NOMO-1 treated with DMSO at 0.1 percent for 48 hours (cell line): ENCODE measurements around the gene RPL10A.
"Not testable (repeated sequence)": the region's sequence is repeated elsewhere in the genome, so short reads cannot be mapped to it uniquely, and the experiment has no call there.

ENCODE experiments used
- DNase-seq: peaks from one replicate; lab custom pipeline; 2025; ENCODE audit not compliant: unreplicated experiment; lab: John Stamatoyannopoulos, UW

The RPL10A gene

DNA sequence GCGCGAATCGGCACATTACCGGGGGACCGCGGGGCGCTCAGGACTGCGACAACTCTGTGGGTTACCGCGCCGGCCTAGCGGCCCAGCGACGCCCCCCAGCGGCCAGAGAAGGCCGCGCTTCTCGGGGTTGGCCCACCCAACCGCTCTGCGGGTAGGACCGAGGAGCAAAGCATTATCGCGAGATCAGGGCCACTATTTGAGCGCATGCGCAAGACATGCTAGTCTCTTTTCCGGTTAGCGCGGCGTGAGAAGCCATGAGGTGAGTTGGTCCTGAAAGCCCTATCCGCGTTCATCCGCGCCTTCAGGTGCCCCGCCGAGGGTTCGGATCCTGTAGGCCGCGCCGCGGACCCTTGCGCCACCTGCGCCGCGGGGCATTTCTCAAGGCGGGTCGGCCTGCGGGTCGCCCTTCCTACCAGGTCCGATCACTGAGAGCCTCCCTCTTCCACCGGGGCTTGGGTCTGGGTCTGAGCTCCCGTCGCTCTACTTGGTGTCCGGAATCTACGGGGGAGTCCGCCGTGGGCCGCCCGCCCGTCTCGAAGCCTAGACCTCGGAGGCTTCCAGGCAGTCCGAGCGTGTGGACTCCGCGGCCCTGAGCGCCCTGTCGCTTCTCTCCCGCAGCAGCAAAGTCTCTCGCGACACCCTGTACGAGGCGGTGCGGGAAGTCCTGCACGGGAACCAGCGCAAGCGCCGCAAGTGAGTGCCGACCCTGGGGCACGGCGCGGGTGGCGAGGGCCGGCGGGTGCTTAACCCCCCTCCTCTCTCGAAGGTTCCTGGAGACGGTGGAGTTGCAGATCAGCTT lies at the start of gene RPL10A:
RPL10A (plus strand) TSS at position 221 of the 799 bp plus-strand sequence; CDS start at position 255, 34 bp downstream.
- peak; percentile 94 for DNase-seq

DNA sequence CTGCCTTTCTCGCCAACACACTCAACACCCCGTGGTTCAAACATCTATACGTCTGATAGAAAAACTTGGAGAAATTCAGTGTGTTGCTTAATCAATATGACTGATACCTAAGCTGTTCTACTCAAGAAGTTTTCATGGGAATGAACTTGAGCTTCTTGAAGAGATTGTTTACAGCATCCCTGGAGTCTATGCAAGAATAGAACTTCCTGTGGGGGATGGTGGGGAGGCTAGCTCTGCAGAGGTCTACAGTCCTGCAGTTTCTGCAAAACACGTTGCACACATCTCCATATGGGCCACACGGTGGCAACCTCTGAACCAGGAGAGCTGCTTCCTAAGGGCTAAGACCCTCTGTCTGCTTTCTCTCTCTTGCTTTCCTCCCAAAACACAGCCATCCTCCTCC lies 48.8 kb upstream of the RPL10A start:
- DNase-seq = no peak

DNA sequence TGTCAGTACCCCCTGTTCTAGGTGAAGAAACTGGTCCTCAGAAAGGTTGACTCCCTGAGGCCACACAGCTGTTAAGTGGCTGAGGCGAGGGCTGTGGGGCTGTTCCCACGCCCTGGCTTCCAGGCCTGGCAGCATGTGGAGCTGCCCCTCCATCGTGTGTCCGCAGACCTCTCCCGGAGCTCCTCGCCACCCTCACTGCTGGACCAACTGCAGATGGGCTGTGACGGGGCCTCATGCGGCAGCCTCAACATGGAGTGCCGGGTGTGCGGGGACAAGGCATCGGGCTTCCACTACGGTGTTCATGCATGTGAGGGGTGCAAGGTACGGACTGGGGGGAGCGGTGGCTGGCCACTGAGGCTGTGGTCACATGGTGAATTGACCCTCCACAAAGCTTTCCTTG lies 48.2 kb upstream of the RPL10A start:
- no peak for DNase-seq

DNA sequence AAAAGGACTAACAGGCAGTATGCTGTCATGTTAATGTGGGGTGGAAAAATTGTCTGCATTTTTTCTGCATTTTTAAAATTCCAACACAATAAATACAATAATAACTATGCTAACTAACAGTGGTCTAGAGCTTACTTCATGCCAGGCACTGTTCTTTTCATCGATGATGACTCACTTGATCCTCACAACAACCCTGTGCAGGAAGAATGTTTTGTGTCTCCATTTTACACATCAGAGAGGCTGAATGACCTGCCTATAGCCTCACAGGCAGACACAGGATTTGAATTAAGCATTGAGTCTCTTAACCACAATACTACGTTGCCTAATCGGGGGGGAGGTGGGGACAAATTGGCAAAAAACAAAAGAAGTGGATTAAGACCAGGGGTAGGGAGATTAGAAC lies 42.9 kb upstream of the RPL10A start:
- no peak for DNase-seq

DNA sequence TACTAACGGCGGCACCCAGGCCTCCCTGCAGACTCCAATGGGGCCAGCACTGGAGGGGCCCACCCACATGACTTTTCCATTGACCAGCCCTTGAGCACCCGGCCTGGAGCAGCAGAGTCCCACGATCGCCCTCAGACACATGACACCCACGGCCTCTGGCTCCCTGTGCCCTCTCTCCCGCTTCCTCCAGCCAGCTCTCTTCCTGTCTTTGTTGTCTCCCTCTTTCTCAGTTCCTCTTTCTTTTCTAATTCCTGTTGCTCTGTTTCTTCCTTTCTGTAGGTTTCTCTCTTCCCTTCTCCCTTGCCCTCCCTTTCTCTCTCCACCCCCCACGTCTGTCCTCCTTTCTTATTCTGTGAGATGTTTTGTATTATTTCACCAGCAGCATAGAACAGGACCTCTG lies 42.1 kb upstream of the RPL10A start:
- peak; percentile 75 for DNase-seq

DNA sequence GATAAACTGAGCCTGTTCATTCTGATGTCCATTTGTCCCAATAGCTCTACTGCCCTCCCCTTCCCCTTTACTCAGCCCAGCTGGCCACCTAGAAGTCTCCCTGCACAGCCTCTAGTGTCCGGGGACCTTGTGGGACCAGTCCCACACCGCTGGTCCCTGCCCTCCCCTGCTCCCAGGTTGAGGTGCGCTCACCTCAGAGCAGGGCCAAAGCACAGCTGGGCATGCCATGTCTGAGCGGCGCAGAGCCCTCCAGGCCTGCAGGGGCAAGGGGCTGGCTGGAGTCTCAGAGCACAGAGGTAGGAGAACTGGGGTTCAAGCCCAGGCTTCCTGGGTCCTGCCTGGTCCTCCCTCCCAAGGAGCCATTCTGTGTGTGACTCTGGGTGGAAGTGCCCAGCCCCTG lies 40.8 kb upstream of the RPL10A start:
- DNase-seq = no peak

DNA sequence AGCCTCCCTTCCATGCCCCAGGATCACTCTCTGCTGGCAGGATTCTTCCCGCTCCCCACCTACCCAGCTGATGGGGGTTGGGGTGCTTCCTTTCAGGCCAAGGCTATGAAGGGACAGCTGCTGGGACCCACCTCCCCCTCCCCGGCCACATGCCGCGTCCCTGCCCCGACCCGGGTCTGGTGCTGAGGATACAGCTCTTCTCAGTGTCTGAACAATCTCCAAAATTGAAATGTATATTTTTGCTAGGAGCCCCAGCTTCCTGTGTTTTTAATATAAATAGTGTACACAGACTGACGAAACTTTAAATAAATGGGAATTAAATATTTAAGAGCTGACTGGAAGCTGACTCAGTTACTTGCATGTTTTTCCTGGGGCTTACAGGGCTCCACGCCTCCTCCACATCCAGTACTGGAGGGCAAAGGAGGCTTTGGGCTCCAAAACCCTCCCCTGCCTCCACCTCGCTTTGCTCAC lies 40.3 kb upstream of the RPL10A start:
- DNase-seq = no peak

DNA sequence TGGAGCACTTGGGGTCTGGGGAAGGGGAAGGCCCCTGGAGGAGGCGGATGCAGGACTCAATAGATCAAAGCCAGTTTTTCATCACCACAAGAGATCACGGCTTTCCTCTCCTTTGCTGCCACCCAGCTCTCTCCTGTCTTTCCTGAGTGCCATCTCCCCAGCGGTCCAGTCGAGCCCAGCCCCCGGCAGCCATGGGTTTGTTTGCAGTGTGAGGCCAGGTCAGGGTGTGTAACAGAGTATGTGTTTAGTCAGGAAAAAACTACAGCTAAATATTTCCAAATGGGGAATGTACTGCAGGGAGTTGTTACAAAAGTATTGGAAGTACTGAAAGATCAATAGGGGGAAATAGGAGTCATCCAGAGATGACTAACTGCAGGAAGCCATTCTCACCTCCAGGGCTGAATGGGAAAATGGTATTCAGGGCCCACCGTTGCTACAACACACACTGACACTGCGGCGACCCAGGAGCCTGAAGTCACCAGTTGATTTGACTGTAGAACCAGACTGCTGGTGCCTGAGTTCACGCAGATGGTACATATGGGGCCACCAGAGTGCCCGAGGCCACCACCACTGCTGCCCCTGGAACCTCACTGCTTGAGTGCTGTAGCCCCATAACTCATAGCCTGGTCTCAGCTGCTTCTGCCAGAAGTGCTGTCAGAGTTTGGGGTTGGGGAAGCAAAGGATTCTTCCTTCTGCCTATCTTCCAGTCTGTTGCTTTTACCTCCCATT lies 39.6 kb upstream of the RPL10A start:
- DNase-seq = no peak

DNA sequence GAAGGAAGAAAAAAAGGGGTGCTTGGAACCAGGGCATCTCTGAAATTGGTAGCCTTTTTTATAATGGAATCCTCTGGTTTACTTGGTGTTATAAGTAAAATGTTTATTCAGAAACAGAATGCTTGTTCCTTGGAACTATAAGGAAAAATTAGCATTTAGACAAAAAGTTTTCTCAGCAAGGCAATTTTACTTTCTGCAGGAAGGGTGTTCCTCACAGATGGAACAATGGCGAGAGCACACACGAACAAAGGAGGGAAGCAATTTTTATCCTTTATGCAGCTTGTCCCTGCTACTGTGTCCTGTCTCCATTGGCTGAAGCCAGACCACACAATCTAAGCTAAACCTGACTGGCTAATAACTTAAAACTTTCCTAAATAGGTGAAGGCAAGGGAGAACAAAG lies 38.7 kb upstream of the RPL10A start:
- no peak for DNase-seq

DNA sequence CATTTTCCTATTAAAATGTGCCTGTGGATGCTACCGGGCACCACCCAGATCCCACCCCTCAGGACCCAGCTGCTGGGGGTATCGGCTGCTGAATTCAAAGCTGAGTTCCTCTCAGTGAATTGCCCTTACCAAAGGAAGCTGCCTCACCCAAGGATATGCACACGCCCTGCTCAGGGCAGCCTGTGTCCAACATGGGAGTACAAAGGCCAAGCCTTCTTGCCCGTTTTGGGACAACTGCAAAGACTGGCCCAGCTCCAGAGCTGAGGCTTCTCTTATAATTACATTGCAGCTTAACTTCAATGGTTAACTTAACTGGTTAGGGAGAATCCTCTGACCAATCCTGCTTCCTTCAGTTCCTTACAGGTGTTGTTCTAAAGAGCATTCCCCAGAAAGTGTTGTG lies 35.9 kb upstream of the RPL10A start:
- DNase-seq = no peak

DNA sequence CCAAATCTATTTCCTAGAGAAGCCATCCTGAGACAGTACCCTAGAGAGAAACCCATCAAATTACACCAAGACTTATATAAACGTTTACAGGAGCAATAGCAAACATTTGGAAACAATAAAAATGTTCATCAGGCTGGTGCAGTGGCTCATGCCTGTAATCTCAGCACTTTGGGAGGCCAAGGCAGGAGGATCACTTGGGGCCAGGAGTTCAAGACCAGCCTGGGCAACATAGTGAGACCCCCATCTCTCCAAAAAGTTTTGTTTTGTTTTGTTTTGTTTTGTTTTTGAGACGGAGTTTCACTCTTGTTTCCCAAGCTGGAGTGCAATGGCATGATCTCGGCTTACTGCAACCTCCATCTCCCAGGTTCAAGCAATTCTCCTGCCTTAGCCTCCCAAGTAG lies 35.5 kb upstream of the RPL10A start:
- DNase-seq = not testable (repeated sequence)

DNA sequence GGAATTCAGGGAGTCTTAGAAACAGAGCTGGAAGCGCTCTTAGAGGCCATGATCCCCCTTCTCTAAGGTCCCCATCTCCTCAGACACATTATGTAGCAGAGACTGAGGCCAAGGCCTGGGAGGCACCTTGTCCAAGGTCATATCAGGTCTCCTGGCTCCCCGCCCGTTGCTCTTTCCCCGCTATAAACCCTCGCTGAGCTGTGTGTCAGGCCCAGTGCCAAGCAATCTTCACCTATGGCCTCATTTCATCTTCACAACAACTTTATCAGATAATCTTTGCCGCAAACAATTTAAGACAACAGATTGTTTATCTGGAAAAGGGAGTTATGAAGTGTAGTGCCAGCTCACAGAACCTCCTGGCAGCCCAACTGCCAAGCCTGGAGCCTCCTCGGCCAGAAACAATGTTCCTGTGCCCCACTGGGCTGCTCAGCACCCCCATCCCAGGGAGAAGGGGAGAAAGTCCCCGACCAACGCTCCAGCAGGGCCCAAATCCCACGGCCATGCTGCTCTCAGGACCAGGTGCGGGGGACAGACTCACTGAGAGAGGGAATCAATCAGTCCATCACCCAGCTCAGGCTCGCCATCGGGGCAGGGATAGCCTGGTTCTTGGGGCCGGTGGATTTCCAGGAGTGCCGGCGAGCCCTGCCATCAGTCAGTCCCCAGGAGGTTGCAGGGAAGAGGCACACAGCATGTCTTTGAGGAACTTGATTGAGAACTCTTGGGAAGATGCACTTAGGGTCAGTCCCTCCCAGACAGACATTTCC lies 32.9 kb upstream of the RPL10A start:
- no peak for DNase-seq

DNA sequence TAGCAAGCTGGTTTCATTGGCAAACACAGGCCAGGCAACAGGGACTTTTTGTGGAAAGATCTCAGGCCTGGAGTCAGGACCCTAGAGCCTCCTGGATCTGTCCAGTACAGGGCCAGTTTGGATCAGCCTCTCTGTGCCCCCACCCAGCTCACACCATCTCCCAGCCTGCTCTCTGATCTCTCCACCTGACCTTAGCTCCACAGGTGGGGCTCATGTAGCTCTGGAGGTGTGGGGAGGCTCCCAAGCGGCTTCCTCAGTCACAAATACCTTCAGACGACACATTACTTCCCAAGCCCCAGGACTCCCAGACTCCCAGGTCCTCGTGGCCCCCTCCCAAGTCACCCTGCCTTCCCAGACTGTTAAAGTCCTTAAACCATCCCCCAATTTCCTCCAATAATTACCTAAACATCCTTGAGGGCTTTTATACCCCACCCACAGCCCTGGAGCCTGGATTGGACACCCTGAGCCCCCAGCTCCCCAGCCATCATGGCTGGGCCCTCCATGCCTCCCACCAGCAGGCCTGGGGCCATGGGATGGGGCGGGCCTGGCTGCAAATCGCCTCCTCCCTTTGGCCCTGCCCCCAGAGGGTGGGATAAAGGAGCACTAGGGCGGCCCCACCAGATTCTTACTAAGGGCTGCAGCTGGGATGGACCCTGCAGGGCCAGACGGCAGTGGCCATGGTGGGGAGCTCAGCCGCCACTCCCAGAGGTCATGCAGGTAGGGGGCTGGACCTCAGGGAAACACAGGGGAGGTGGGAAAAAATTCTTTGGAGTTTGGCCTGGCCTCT lies 31.9 kb upstream of the RPL10A start:
- no peak for DNase-seq

DNA sequence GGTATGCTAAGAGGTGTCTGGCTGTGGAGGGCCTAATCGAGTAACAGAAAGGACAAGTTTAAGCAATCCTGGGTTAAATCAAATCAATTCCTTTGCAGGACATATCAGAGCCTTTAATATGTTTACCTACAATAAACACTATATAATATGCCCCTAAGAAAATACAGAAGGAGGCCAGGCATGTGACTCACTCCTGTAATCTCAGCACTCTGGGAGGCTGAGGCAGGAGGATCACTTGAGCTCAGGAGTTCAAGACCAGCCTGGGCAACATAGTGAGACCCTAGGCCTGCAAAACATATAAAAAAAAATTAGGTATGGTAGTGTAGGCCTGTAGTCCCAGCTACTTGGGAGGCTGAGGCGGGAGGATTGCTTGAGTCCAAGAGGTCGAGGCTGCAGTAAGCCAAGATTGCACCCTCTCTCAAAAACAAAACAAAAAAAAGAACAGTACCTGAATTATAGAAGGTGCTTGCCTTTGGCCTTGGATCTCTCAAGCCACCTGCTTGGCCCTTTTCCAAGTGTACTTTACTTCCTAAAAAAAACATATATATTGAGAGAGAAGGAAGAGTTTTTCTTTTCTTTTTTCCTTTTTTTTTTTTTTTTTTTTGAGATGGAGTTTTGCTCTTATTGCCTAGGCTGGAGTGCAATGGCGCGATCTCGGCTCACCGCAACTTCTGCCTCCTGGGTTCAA lies 29.7 kb upstream of the RPL10A start:
- DNase-seq = not testable (repeated sequence)

DNA sequence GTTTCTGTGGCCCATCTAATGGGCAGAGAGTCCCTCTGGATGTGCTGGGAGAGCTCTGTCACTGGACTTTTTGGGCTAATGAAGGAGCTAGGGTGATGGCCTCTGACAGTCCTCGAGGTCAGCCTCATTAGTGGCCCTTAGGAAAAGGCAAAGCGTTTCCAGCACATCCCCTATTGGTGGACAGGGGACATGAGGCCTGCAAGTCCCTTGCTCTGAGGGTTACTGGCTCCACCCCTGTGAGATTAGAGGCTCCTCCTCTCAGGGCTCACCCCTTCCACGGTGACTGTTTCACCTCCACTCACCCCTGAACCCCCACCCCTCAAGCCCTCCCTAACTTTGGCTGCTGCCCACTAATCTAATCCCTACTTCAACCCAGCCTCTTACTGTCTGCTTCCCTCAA lies 28.9 kb upstream of the RPL10A start:
- DNase-seq = no peak

DNA sequence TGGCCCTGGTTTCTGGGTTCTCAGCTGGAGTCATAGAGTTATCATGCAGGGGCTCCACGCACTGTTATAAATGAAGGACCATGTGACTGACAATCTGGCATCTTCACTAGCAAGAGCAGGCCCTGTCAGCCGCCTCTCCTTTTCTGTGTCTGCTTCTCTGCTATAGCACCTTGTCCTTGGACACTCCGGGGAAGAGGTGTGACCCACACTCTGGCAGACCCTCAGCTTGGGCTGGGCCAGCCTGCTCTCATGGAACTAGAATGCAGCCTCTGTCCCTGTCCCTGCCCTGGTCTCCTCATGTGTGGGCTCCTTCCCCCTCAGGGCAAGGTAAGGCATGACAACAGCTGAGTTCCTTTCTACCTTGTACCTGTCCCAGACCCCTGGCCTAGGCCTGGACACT lies 27.0 kb upstream of the RPL10A start:
- DNase-seq = no peak

DNA sequence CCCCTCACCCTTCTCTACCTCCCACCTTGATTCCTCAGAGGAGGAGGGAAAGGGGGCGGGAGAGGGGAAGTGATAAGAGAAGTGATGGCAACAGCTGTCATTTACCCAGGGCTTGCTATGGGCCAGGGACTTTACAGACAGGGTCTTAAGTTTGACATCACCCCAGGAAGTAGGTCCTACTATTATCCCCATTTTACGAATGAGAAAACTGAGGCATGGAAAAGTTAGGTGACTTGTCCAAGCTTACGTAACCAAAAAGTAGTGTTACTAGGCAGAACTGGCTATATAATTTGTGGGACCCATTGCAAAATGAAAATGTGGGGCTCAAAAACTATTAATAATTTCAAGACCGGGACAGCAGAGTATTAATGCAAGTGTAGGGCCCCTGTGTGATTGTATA lies 26.6 kb upstream of the RPL10A start:
- DNase-seq = no peak

DNA sequence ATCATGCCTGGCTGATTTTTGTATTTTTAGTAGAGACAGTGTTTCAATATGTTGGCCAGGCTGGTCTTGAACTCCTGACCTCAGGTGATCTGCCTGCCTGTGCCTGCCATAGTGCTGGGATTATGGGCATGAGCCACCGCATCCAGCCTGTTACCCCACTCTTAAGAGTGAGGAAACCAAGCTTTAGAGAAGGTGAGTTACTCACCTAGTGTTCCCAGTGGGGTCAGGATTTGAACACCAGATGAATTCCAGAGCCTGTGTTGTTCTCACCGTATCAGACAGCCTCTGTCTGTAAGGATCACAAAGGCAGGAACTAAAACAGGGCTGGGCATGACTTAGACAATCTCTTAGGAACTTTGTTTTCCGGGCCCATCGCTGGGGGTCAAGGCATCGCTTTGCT lies 25.5 kb upstream of the RPL10A start:
- DNase-seq = no peak

DNA sequence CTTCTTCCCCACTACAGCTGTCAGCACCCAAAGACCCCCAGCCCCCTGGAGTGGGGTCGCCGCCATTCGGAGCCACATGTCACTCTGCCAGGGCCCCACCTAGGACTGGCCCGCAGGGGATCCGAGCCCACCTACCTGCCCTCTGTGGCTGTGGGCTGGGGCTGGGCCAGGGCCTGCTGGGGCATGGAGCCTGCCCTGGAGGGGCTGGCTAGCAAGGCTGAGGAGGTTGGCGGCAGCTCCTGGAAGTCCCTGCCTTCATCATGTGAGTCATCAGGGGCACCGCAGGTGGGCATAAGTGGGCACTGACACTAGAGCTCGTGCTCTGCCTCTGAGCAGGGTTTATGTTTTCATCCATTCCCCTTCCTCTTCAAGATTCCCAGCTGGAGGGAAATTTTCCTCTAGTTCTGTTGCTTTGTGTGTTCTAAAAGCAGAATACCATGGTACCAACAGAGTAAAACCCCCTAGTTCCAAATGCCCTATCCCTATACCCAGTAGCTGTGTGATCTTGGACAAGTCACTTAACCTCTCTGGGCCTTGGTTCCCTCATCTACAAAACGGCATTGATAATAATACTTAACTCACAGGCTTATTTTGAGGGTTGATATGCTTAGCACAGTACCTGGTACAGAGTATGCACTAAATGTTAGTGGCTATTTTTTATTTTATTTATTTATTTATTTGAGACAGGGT lies 24.7 kb upstream of the RPL10A start:
- DNase-seq = no peak

DNA sequence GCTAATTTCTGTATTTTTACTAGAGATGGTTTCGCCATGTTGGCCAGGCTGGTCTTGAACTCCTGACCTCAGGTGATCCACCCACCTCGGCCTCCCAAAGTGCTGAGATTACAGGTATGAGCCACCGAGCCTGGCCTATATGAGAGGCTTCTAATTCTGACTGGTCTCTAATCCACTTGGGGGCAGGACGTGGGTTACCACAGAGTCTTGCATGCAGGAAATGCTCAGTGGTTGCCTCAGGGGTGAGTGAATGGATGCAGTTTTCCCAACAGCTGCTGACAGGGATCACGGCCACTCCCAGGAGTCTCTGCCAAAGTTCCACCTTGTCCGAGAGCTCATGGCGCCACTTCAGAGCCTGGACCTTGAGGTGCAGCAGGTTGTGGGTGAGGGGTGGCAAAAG lies 22.5 kb upstream of the RPL10A start:
- no peak for DNase-seq
